GM23338 (cell line): ENCODE measurements around the gene CDCA5. TPM values are rescaled to one million over a fixed set of nuclear protein-coding genes. Genes with fewer than 3 reads are reported as not detected.

Experiments used
- ATAC-seq: fragments of 200-7000 bp; cut with Tn5 transposase; 3 replicates; pipeline ENCODE4 v1.9.1; 2020
- DNase-seq: peaks from one replicate; pipeline ENCODE4 v3.0.0-alpha.2; 2015; ENCODE audit warnings: low spot score
- H2AFZ ChIP-seq: fragments of 200-600 bp; sonication (generic); 2 replicates; pipeline ENCODE4 v1.8.0; 2016; ENCODE audit warnings: antibody characterized with exemption, mild to moderate bottlenecking, moderate library complexity
- H3F3A ChIP-seq: fragments of 200-600 bp; sonication (generic); replicated peaks from 2 replicates; pipeline ENCODE4 v1.8.0; 2017; ENCODE audit warnings: antibody characterized with exemption, mixed run types, low read depth
- H3K27ac ChIP-seq: fragments of 200-600 bp; sonication (generic); 2 replicates; pipeline ENCODE4 v1.6.1; 2016; ENCODE audit warnings: low read depth
- H3K27me3 ChIP-seq: fragments of 200-600 bp; sonication (generic); 2 replicates; pipeline ENCODE4 v1.8.0; 2016; ENCODE audit warnings: mild to moderate bottlenecking, mixed run types, moderate library complexity; ENCODE audit not compliant: insufficient read depth
- H3K36me3 ChIP-seq: fragments of 200-600 bp; sonication (generic); 2 replicates; pipeline ENCODE4 v1.8.0; 2016; ENCODE audit warnings: mild to moderate bottlenecking; ENCODE audit not compliant: insufficient read depth
- H3K4me1 ChIP-seq: fragments of 200-600 bp; sonication (generic); 2 replicates; pipeline ENCODE4 v1.8.0; 2016; ENCODE audit warnings: mild to moderate bottlenecking, moderate library complexity; ENCODE audit not compliant: insufficient read depth
- H3K4me2 ChIP-seq: fragments of 200-600 bp; sonication (generic); 2 replicates; pipeline ENCODE4 v1.7.1; 2017; ENCODE audit warnings: mixed run types
- H3K4me3 ChIP-seq: fragments of 200-600 bp; sonication (generic); 2 replicates; pipeline ENCODE4 v1.6.1; 2016; ENCODE audit warnings: mixed run types
- H3K79me2 ChIP-seq: fragments of 200-600 bp; sonication (generic); replicated peaks from 2 replicates; pipeline ENCODE4 v1.8.0; 2017; ENCODE audit warnings: mild to moderate bottlenecking; ENCODE audit not compliant: insufficient read depth
- H3K9me2 ChIP-seq: fragments of 200-600 bp; sonication (generic); 2 replicates; pipeline ENCODE4 v1.8.0; 2017; ENCODE audit not compliant: insufficient read depth
- H4K20me1 ChIP-seq: fragments of 200-600 bp; sonication (generic); replicated peaks from 2 replicates; pipeline ENCODE4 v1.8.0; 2017; ENCODE audit warnings: mild to moderate bottlenecking; ENCODE audit not compliant: insufficient read depth
- H3K27ac Mint-ChIP-seq: 2 replicates; pipeline ENCODE4 v1.8.0; 2020; ENCODE audit warnings: inconsistent platforms, mild to moderate bottlenecking, moderate library complexity, mixed read lengths
- H3K27me3 Mint-ChIP-seq: 3 replicates; pipeline ENCODE4 v1.8.0; 2022; ENCODE audit warnings: low read depth, mild to moderate bottlenecking, moderate library complexity, mixed read lengths, inconsistent platforms; ENCODE audit not compliant: insufficient read depth, poor library complexity
- H3K36me3 Mint-ChIP-seq: 3 replicates; pipeline ENCODE4 v1.8.0; 2021; ENCODE audit warnings: low read depth, mild to moderate bottlenecking, inconsistent platforms, moderate library complexity, mixed read lengths
- H3K4me1 Mint-ChIP-seq: 3 replicates; pipeline ENCODE4 v1.8.0; 2020; ENCODE audit warnings: mild to moderate bottlenecking, inconsistent platforms, mixed read lengths
- H3K4me3 Mint-ChIP-seq: 3 replicates; pipeline ENCODE4 v1.8.0; 2021; ENCODE audit warnings: moderate library complexity, mild to moderate bottlenecking, inconsistent platforms, mixed read lengths
- H3K9me3 Mint-ChIP-seq: 3 replicates; pipeline ENCODE4 v1.8.0; 2020; ENCODE audit warnings: moderate library complexity, mild to moderate bottlenecking, inconsistent platforms, mixed read lengths
- CREB1 ChIP-seq: fragments of 250-450 bp; sonication (Bioruptor Pico); IDR thresholded peaks from 2 replicates; pipeline ENCODE4 v1.5.0; 2020; ENCODE audit warnings: low read depth, mild to moderate bottlenecking, moderate library complexity
- CTCF ChIP-seq, 2 experiments: fragments of 200-600 bp in 1 of 2; sonication (generic) in 1 of 2; conservative IDR thresholded peaks; 2 replicates each; pipeline versions ENCODE4 v1.5.1 to v1.6.1; 2016 to 2017; ENCODE audit warnings: antibody characterized with exemption in 2 of 2, low read depth in 2 of 2, mild to moderate bottlenecking in 2 of 2, moderate library complexity in 1 of 2
- EZH2 ChIP-seq: fragments of 200-600 bp; sonication (generic); IDR thresholded peaks from one replicate; pipeline ENCODE4 v1.8.0; 2017; ENCODE audit warnings: antibody characterized with exemption, mild to moderate bottlenecking, low read depth; ENCODE audit not compliant: unreplicated experiment
- EZH2phosphoT487 ChIP-seq: fragments of 200-600 bp; sonication (generic); IDR thresholded peaks from one replicate; pipeline ENCODE4 v1.8.1; 2018; ENCODE audit warnings: antibody characterized with exemption; ENCODE audit not compliant: unreplicated experiment
- JUNB ChIP-seq: IDR thresholded peaks from one replicate; pipeline ENCODE4 v1.6.1; 2016; ENCODE audit warnings: antibody characterized with exemption; ENCODE audit not compliant: unreplicated experiment
- NANOG ChIP-seq: IDR thresholded peaks from 2 replicates; pipeline ENCODE4 v1.6.1; 2016; ENCODE audit warnings: antibody characterized with exemption, borderline replicate concordance
- REST ChIP-seq: IDR thresholded peaks from one replicate; pipeline ENCODE4 v1.6.1; 2018; ENCODE audit warnings: antibody characterized with exemption; ENCODE audit not compliant: unreplicated experiment
- ZNF331 ChIP-seq: fragments of 250-450 bp; sonication (Bioruptor Pico); IDR thresholded peaks from 2 replicates; pipeline ENCODE4 v1.5.0; 2020; ENCODE audit warnings: low read depth, mild to moderate bottlenecking, moderate library complexity
- ZNF462 ChIP-seq: fragments of 250-450 bp; sonication (Bioruptor Pico); IDR thresholded peaks from 2 replicates; pipeline ENCODE4 v1.5.0; 2020; ENCODE audit warnings: mild to moderate bottlenecking, moderate library complexity
- polyA plus RNA-seq: library from polyadenylated mRNA; unstranded; fragments of >200 nt; fragmentation: Nextera tagmentation; extraction: Ambion mirVana; gene quantifications from 2 replicates; pipeline ENCODE4 v1.2.1, GENCODE V29; 2016
- total RNA-seq: library from RNA; depleted of rRNA; stranded (reverse); fragments of >200 nt; shearing (Covaris generic); gene quantifications from 2 replicates; pipeline ENCODE4 v1.2.3, GENCODE V29; 2014

Gene CDCA5
- total and polyA plus RNA-seq, 2 experiments from 2014 or later, result 53.3 to 70.9 TPM

DNA sequence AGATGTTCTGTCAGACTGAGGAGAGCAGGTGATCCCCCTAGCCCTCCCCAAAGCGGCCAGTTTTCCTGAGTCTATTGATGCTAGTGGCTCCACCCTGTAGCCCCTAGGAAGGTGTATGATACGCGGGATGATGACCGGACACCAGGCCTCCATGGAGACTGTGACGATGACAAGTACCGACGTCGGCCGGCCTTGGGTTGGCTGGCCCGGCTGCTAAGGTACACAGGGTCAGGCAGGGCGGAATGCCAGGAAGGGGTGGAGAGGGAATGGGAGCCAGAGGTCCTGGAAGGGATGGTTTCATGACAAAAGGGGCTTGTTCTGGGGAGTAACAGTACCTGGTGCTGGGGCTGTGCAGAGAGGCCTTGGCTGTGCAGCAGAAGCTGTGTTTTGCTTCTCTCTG, 3.4 kb upstream of the CDCA5 start:
- H3K4me3 ChIP-seq, result no peak overlapping the region
- H3K27ac ChIP-seq, result no peak overlapping the region
- H2AFZ ChIP-seq, result no peak overlapping the region
- H3K27me3 Mint-ChIP-seq, result peaks cover 8% of the 10 kb centered on the region
- DNase-seq (no peak), ATAC-seq (no peak)
- no peaks in the 10 kb centered on the region for H3K9me3 Mint-ChIP-seq
- no peak overlapping the region for H3K27ac Mint-ChIP-seq
- no peak overlapping the region for H3K4me3 Mint-ChIP-seq
- TF ChIP-seq ZNF331 (CRISPR knock-in tag), result no peak
- no peak for TF ChIP-seq CREB1 (CRISPR knock-in tag)
- TF ChIP-seq EZH2phosphoT487, result no peak
- no peak for TF ChIP-seq JUNB
- TF ChIP-seq CTCF (conservative IDR thresholded peaks at IDR 0.05; ENCODE audit: low read depth in 2 of 2), result no peak
- TF ChIP-seq REST, result no peak
- TF ChIP-seq ZNF462 (CRISPR knock-in tag), result no peak
- no peak for TF ChIP-seq NANOG
- TF ChIP-seq EZH2, result no peak
- H3K27me3 ChIP-seq, result no peaks in the 10 kb centered on the region
- 0 out of 2 replicates have a peak, but pooled peaks cover 4% of the 10 kb centered on the region for H3F3A ChIP-seq
- H3K79me2 ChIP-seq, result peaks cover 22% of the 10 kb centered on the region
- no peaks in the 10 kb centered on the region for H3K36me3 ChIP-seq
- peaks cover 8% of the 10 kb centered on the region; the same call in 1 of the 2 replicates for H3K4me1 ChIP-seq
- no peak overlapping the region for H3K4me2 ChIP-seq
- H4K20me1 ChIP-seq, result peaks cover 10% of the 10 kb centered on the region; the same call in 1 of the 2 replicates
- peaks cover 13% of the 10 kb centered on the region for H3K4me1 Mint-ChIP-seq
- peaks cover 12% of the 10 kb centered on the region for H3K36me3 Mint-ChIP-seq
- H3K9me2 ChIP-seq, result no peaks in the 10 kb centered on the region
